DOHH2 (cell line): ENCODE data around the gene BTBD16.

Source experiments
- EZH2phosphoT487 ChIP-seq: fragments of 200-600 bp; sonication (generic); IDR thresholded peaks from 2 replicates; pipeline ENCODE4 v1.6.1; 2017; ENCODE audit warnings: borderline replicate concordance, mild to moderate bottlenecking, antibody characterized with exemption, low read length, moderate library complexity, mixed read lengths
- TF ChIP-seq, protein P1 (sequence below): fragments of 200-600 bp; sonication (generic); IDR thresholded peaks from one replicate; pipeline ENCODE4 v1.5.1; 2014; ENCODE audit warnings: antibody characterized with exemption, mild to moderate bottlenecking, low read depth, low read length; ENCODE audit not compliant: poor library complexity, severe bottlenecking

DNA sequence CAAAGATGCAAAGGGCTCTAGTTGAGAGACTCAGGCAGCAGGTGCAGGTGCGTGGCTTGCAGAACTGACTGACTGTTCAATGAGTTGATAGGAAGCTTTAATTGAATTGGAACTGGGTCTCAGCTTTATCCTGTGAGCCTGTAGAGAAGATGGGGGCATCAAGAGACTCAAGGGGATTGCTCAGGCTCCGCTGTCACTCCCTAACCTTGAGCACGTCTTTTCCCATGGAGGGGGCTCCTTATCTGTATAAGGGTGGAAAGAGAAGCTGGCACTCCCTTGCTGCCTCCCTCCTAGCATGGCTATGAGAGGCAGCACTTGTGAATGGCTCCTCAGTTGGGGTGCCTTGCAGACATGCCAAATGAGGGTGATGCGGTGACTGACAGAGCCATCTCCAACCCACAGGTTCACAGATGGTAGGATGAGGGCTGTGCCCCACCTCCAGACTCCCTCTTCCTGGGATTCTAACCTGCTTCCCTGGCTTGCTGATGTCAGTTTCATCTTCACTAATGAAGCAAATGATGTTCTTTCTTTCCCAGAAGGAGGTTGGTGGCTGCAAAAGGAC lies 91.0 kb downstream of the BTBD16 start:
- TF ChIP-seq, protein P1, sequence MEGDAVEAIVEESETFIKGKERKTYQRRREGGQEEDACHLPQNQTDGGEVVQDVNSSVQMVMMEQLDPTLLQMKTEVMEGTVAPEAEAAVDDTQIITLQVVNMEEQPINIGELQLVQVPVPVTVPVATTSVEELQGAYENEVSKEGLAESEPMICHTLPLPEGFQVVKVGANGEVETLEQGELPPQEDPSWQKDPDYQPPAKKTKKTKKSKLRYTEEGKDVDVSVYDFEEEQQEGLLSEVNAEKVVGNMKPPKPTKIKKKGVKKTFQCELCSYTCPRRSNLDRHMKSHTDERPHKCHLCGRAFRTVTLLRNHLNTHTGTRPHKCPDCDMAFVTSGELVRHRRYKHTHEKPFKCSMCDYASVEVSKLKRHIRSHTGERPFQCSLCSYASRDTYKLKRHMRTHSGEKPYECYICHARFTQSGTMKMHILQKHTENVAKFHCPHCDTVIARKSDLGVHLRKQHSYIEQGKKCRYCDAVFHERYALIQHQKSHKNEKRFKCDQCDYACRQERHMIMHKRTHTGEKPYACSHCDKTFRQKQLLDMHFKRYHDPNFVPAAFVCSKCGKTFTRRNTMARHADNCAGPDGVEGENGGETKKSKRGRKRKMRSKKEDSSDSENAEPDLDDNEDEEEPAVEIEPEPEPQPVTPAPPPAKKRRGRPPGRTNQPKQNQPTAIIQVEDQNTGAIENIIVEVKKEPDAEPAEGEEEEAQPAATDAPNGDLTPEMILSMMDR, result no peak
- TF ChIP-seq EZH2phosphoT487, result no peak
